IPS DF 19.7 (cell line): ENCODE results near the gene TMEM95.

Source experiments
- DNase-seq: peaks from one replicate; pipeline ENCODE4 v3.0.0-alpha.2; 2013; ENCODE audit warnings: low read depth, low spot score

Gene TMEM95

GRCh38 chr17:7355053-7355452 lies at the start of gene TMEM95:
Gene TMEM95 (plus strand): TSS chr17:7355156. CDS start chr17:7355205, 49 bp downstream.
- DNase-seq, result no peak

GRCh38 chr17:7306911-7307685 lies 47.9 kb upstream of the TMEM95 start, which contains the start of gene EIF5A:
Gene EIF5A (plus strand): TSS chr17:7307628. CDS start chr17:7309636, 2,008 bp downstream.
- peak; percentile 98 for DNase-seq

GRCh38 chr17:7307686-7308624 lies 47.0 kb upstream of the TMEM95 start:
- DNase-seq, result no peak

DNA sequence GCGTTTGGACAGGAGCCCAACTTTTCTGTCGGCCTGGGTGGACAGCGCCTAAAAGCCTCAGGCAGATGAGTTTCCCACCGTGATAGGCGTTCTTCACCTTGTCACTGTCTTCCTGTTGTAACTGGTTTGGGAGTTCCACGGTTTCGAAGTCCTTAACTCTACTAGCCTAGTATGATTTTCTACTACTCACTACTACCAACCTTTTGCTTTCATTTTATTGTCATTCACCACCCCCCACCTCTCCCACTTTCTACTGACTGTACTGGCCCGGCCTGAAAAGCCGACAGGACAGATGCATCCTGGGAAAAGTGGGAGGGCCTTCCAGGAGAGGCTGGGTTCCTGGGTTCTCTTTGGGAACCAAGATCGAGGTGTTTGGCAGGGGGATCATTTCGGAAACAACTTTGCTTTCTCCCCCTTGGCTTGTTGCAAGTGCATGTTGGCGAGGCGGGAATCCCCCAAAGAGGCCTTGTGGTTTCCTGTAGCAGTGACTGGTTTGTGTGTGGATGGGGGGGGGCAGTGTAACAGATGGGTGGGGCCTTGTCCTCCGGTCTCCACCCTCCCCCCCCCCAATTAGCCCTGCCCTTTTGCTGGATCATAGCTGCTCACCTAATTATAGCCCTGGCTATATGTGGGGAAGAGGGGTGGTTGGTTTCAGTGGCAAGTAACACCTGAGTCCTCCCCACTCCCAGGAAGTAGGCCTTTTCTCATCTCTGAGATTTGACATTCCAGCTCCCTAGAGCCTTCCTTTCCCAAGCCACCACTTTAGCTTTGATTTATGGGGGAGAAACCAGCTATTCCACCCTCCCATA lies 46.1 kb upstream of the TMEM95 start:
- no peak for DNase-seq

DNA sequence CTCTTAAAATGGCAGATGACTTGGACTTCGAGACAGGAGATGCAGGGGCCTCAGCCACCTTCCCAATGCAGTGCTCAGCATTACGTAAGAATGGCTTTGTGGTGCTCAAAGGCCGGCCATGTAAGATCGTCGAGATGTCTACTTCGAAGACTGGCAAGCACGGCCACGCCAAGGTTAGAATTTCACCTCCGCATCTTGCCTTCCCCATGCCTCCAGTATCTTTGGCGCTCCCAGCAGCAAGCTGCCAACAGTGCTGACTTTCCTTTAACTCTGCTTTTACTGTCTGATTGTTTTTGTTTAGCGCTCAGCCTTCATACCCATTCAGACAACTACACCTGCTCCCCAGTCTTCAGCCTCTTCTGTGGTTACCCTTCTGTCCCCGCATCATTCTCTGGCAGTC lies 45.3 kb upstream of the TMEM95 start:
- no peak for DNase-seq

GRCh38 chr17:7311110-7311705 lies 43.7 kb upstream of the TMEM95 start:
- DNase-seq, result no peak

GRCh38 chr17:7312432-7313087 lies 42.4 kb upstream of the TMEM95 start:
- DNase-seq, result no peak

- DNase-seq, result no peak
These were observed 41.7 kb upstream of the TMEM95 start for GRCh38 chr17:7313088-7313889.

GRCh38 chr17:7313890-7314718 lies 40.9 kb upstream of the TMEM95 start:
- DNase-seq, result no peak

GRCh38 chr17:7314719-7315569 lies 40.0 kb upstream of the TMEM95 start, which contains the start of gene GPS2:
Gene GPS2 (minus strand): TSS chr17:7315360. CDS start chr17:7315052, 308 bp downstream.
- no peak for DNase-seq

DNA sequence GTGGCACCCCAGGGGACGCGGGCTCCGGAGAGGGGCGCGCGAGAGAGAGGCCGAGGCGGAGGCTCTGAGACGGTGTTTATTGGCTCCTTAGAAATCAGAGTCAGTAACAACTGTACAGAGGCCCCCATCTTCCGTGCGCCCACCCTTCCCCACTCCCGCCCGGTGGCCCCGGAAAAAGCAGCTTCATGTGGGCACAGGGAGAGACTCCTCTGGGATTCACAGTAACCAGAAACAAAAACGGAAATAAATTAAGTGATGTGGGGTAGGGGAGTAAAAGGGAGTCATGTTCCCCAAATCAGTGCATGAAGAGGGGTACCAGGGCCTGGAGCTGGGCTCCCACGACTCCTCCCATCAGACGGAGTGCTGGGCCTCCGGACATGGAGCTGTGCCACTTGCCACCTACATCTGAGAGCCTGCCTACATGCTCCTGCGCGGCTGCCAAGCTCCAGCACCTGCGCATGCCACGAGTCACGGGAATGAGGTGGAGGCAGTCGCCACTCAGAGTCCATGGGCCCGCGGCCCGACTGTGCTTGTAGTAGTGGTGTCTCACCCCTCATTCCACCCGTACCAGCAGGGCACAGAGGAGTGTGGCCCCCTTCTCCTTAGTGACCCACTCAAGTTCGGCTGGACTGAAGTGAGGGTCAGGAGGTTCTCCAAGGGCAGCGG lies 39.3 kb upstream of the TMEM95 start:
- DNase-seq, result no peak

GRCh38 chr17:7317161-7317803 lies 37.7 kb upstream of the TMEM95 start:
- DNase-seq, result no peak

GRCh38 chr17:7318121-7318860 lies 36.7 kb upstream of the TMEM95 start:
- no peak for DNase-seq

GRCh38 chr17:7321466-7321865 lies 33.5 kb upstream of the TMEM95 start:
- DNase-seq, result no peak

GRCh38 chr17:7322520-7323194 lies 32.3 kb upstream of the TMEM95 start:
- DNase-seq, result no peak
